Breast epithelium (tissue), 3 donors: Measurements from ENCODE around the gene ATG2A.

Experiments used
- POLR2A ChIP-seq: fragments of 450-650 bp; IDR thresholded peaks from one replicate; pipeline ENCODE4 v1.6.1; 2016; ENCODE audit warnings: antibody characterized with exemption, mild to moderate bottlenecking, moderate library complexity
- POLR2AphosphoS5 ChIP-seq, 3 donors: sonication (generic); formaldehyde crosslinking; IDR thresholded peaks; one replicate each; pipeline ENCODE4 v1.6.1; 2017; ENCODE audit warnings: antibody characterized with exemption in 3 of 3
- TF ChIP-seq, protein P1 (sequence below), 3 donors: fragments of 450-650 bp; IDR thresholded peaks; one replicate each; pipeline ENCODE4 v1.5.1; 2016 to 2017; ENCODE audit warnings: antibody characterized with exemption in 3 of 3, mild to moderate bottlenecking in 3 of 3, moderate library complexity in 3 of 3

DNA sequence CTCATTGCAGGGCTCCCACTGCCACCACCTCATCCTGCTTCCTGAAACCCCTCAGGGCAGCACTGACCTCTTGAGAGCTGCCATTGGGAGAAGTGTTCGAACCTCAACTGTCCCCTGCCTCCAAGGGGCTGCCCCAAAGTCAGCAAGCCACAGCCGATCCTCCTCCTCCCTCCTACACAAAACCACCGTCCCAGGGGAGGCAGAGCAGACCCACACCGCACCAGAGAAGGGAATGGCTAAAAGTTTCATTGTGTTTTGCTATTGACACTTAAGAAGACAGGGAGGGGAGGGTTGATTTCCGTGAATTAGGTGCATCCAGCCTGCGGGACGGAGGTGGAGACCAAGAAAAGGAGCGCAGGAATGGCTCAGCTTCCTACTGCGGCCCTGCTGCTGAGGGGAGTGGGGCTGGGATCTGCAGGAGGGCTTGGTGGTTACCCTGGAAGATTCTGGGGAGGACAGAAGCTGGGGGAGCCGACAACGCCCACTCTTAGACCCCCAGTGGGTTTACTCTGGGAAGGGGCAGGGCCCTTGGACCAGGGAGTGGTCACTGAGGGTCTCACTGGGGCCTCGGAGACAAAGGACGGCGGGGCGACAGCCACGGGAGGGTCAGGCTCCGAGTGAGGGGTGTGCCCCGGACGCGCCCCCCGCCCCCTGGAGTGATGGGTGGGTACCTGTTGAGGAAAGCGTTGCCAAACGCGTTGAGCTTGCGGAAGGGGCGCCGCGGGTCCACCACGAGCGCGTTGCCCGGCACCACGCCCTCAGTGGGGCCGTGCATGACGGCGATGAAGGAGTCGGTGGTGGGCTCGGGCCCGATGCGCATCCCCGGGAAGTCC, 39.4 kb downstream of the ATG2A start:
- TF ChIP-seq, protein P1, sequence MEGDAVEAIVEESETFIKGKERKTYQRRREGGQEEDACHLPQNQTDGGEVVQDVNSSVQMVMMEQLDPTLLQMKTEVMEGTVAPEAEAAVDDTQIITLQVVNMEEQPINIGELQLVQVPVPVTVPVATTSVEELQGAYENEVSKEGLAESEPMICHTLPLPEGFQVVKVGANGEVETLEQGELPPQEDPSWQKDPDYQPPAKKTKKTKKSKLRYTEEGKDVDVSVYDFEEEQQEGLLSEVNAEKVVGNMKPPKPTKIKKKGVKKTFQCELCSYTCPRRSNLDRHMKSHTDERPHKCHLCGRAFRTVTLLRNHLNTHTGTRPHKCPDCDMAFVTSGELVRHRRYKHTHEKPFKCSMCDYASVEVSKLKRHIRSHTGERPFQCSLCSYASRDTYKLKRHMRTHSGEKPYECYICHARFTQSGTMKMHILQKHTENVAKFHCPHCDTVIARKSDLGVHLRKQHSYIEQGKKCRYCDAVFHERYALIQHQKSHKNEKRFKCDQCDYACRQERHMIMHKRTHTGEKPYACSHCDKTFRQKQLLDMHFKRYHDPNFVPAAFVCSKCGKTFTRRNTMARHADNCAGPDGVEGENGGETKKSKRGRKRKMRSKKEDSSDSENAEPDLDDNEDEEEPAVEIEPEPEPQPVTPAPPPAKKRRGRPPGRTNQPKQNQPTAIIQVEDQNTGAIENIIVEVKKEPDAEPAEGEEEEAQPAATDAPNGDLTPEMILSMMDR (IDR thresholded peaks at IDR 0.05), result no peak
- no peak for TF ChIP-seq POLR2A
- no peak for TF ChIP-seq POLR2AphosphoS5 (IDR thresholded peaks at IDR 0.05)
